GM12878 (cell line): Measurements from ENCODE around the gene RPL37. TPM values are rescaled to one million over a fixed set of nuclear protein-coding genes. Genes with fewer than 3 reads are reported as not detected.

Experiments
- BACH1 ChIP-seq: fragments of 450-650 bp; IDR thresholded peaks from 2 replicates; pipeline ENCODE4 v1.6.1; 2017; ENCODE audit warnings: mild to moderate bottlenecking, borderline replicate concordance
- EED ChIP-seq: sonication (generic); IDR thresholded peaks from 2 replicates; pipeline ENCODE4 v1.6.1; 2016; ENCODE audit warnings: antibody characterized with exemption, low read depth
- POLR2AphosphoS2 ChIP-seq: IDR thresholded peaks from 2 replicates; pipeline ENCODE4 v1.6.1; 2011; ENCODE audit warnings: low read depth, mild to moderate bottlenecking, low read length, improper control_type of control experiment, moderate library complexity
- RB1 ChIP-seq: fragments of 450-650 bp; formaldehyde crosslinking; IDR thresholded peaks from 2 replicates; pipeline ENCODE4 v1.6.1; 2017; ENCODE audit warnings: mild to moderate bottlenecking, borderline replicate concordance
- SUPT20H ChIP-seq: IDR thresholded peaks from 2 replicates; pipeline ENCODE4 v1.6.1; 2011; ENCODE audit warnings: low read depth, mild to moderate bottlenecking, low read length, moderate library complexity, borderline replicate concordance; ENCODE audit not compliant: control insufficient read depth
- YBX1 ChIP-seq: fragments of 450-650 bp; IDR thresholded peaks from 2 replicates; pipeline ENCODE4 v1.6.1; 2016; ENCODE audit warnings: antibody characterized with exemption
- ZNF687 ChIP-seq: fragments of 450-650 bp; IDR thresholded peaks from 2 replicates; pipeline ENCODE4 v1.6.1; 2017; ENCODE audit warnings: mild to moderate bottlenecking, moderate library complexity
- polyA plus RNA-seq, 11 experiments: library from polyadenylated mRNA; depleted of rRNA in 4 of 11; unstranded in 6 of 11; stranded (reverse) in 5 of 11; fragments of >200 nt; fragmentation: Nextera tagmentation in 4 of 11; fragmentation: Illumina TruSeq in 1 of 11; extraction: Ambion mirVana in 4 of 11; extraction: Trizol in 1 of 11; gene quantifications; 1 replicate in 1 of 11; 2 replicates in 10 of 11; pipeline versions ENCODE4 v1.2.1 to v1.2.3, GENCODE V29; 2011 to 2016; ENCODE audit warnings: inconsistent platforms in 2 of 11, missing spikeins in 2 of 11, low read depth in 1 of 11
- total RNA-seq, 4 experiments: library from RNA; depleted of rRNA in 3 of 4; stranded (reverse); fragments of >200 nt in 3 of 4; fragmentation: Illumina TruSeq in 1 of 4; extraction: Trizol in 1 of 4; gene quantifications; 2 replicates each; pipeline versions ENCODE4 v1.2.1 to v1.2.3, GENCODE V29; 2013 to 2021
- TF ChIP-seq, protein P1 (sequence below): fragments of 450-650 bp; formaldehyde crosslinking; IDR thresholded peaks from 2 replicates; pipeline ENCODE4 v1.5.0; 2022; ENCODE audit warnings: mild to moderate bottlenecking, missing genetic modification characterization
- TF ChIP-seq, protein P2 (sequence below): fragments of 150-350 bp; IDR thresholded peaks from 2 replicates; pipeline ENCODE4 v1.6.1; 2016; ENCODE audit warnings: low read depth, low read length
- TF ChIP-seq, protein P3 (sequence below): fragments of 450-650 bp; IDR thresholded peaks from 2 replicates; pipeline ENCODE4 v1.6.1; 2018; ENCODE audit warnings: mild to moderate bottlenecking, low read depth, moderate library complexity; ENCODE audit not compliant: partially characterized antibody

Gene RPL37
- total and polyA plus RNA-seq, 10 of the 15 experiments (the other 5 are each of a cell fraction or from before 2014, with no cell fraction given): 1,697 to 6,216 (median 3,013) TPM

DNA sequence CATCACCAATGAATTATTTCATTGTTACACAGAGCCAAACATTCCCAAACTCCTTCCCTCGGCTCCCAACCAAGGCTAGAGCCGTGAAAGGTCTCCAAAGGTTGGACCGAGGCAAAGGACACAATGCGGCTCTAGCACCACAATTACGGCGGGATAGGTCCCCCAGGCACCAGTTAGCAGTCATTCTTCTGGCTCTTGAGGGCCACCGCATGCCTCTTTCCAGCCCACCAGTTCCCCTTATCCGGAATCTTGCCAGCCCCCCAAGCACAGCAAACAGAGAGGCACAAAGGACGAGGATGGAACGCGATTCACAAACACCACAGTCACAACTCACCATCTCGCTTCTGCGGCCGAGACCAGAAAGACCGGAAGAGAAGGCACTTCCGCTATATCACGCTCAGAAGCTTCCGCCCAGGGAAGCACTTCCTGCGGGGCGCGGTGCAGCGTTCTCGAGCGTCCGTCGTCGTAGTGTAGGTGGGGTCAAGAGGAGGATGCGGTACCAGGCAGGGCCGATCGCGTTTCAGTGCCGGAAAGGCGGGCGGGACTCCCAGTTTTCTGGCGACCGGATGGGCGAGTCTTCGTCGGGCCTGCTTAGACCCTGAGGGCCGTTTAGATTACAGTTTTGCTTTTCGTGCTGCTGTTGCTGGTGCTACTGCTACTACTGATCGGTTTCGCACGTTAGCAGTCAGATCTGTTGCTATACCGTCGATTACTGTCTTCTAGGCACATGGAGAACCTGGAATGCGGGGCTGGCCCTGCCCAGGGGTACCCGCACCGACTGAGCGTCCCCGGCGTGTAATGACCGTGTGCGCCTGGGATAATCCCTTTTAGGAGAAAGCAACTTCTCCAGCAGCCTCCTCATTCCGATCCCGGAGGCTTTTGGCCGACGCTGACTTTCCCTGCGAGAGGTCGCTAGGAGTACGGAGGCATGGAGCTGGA is at the start of gene RPL37 (continued):
- TF ChIP-seq, protein P1, sequence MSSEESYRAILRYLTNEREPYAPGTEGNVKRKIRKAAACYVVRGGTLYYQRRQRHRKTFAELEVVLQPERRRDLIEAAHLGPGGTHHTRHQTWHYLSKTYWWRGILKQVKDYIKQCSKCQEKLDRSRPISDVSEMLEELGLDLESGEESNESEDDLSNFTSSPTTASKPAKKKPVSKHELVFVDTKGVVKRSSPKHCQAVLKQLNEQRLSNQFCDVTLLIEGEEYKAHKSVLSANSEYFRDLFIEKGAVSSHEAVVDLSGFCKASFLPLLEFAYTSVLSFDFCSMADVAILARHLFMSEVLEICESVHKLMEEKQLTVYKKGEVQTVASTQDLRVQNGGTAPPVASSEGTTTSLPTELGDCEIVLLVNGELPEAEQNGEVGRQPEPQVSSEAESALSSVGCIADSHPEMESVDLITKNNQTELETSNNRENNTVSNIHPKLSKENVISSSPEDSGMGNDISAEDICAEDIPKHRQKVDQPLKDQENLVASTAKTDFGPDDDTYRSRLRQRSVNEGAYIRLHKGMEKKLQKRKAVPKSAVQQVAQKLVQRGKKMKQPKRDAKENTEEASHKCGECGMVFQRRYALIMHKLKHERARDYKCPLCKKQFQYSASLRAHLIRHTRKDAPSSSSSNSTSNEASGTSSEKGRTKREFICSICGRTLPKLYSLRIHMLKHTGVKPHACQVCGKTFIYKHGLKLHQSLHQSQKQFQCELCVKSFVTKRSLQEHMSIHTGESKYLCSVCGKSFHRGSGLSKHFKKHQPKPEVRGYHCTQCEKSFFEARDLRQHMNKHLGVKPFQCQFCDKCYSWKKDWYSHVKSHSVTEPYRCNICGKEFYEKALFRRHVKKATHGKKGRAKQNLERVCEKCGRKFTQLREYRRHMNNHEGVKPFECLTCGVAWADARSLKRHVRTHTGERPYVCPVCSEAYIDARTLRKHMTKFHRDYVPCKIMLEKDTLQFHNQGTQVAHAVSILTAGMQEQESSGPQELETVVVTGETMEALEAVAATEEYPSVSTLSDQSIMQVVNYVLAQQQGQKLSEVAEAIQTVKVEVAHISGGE (CRISPR knock-in tag): peak; percentile 91
- TF ChIP-seq, protein P2, sequence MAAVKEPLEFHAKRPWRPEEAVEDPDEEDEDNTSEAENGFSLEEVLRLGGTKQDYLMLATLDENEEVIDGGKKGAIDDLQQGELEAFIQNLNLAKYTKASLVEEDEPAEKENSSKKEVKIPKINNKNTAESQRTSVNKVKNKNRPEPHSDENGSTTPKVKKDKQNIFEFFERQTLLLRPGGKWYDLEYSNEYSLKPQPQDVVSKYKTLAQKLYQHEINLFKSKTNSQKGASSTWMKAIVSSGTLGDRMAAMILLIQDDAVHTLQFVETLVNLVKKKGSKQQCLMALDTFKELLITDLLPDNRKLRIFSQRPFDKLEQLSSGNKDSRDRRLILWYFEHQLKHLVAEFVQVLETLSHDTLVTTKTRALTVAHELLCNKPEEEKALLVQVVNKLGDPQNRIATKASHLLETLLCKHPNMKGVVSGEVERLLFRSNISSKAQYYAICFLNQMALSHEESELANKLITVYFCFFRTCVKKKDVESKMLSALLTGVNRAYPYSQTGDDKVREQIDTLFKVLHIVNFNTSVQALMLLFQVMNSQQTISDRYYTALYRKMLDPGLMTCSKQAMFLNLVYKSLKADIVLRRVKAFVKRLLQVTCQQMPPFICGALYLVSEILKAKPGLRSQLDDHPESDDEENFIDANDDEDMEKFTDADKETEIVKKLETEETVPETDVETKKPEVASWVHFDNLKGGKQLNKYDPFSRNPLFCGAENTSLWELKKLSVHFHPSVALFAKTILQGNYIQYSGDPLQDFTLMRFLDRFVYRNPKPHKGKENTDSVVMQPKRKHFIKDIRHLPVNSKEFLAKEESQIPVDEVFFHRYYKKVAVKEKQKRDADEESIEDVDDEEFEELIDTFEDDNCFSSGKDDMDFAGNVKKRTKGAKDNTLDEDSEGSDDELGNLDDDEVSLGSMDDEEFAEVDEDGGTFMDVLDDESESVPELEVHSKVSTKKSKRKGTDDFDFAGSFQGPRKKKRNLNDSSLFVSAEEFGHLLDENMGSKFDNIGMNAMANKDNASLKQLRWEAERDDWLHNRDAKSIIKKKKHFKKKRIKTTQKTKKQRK: 0 out of 2 replicates have a peak, but pooled peaks have one; percentile 6
- TF ChIP-seq POLR2AphosphoS2 (peak; percentile 98), SUPT20H (no peak), BACH1 (peak; percentile 18; the same call in 1 of the 2 replicates), ZNF687 (peak; percentile 93), EED (peak; percentile 43; the same call in 1 of the 2 replicates), RB1 (peak; percentile 86; the same call in 1 of the 2 replicates), YBX1 (no peak)
- TF ChIP-seq, protein P3, sequence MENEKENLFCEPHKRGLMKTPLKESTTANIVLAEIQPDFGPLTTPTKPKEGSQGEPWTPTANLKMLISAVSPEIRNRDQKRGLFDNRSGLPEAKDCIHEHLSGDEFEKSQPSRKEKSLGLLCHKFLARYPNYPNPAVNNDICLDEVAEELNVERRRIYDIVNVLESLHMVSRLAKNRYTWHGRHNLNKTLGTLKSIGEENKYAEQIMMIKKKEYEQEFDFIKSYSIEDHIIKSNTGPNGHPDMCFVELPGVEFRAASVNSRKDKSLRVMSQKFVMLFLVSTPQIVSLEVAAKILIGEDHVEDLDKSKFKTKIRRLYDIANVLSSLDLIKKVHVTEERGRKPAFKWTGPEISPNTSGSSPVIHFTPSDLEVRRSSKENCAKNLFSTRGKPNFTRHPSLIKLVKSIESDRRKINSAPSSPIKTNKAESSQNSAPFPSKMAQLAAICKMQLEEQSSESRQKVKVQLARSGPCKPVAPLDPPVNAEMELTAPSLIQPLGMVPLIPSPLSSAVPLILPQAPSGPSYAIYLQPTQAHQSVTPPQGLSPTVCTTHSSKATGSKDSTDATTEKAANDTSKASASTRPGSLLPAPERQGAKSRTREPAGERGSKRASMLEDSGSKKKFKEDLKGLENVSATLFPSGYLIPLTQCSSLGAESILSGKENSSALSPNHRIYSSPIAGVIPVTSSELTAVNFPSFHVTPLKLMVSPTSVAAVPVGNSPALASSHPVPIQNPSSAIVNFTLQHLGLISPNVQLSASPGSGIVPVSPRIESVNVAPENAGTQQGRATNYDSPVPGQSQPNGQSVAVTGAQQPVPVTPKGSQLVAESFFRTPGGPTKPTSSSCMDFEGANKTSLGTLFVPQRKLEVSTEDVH: peak; percentile 91
